ENCODE measurements around the gene PEX1.
"Not testable (repeated sequence)": the region's sequence is repeated elsewhere in the genome, so short reads cannot be mapped to it uniquely, and the experiment has no call there.

The PEX1 gene

GRCh38 chr7:92528188-92528957 is at the start of gene PEX1, which contains the start of gene RBM48:
Gene PEX1 (minus strand): TSS chr7:92528520. CDS start chr7:92528435, 85 bp downstream.
Gene RBM48 (plus strand): TSS chr7:92528795. CDS start chr7:92528814, 19 bp downstream.
- DNase-seq: peak; percentile 96

GRCh38 chr7:92576296-92576695 is 48.0 kb upstream of the PEX1 start:
- no peak for DNase-seq

- DNase-seq: no peak
These were observed 40.8 kb upstream of the PEX1 start for GRCh38 chr7:92569137-92569536.

GRCh38 chr7:92567460-92567859 is 39.1 kb upstream of the PEX1 start:
- no peak for DNase-seq

- no peak for DNase-seq
These were observed 35.0 kb upstream of the PEX1 start for GRCh38 chr7:92563345-92563744.

- DNase-seq: no peak
These were observed 32.3 kb upstream of the PEX1 start for GRCh38 chr7:92560602-92561001.

- no peak for DNase-seq
These were observed 29.6 kb upstream of the PEX1 start for GRCh38 chr7:92557808-92558362.

- DNase-seq: no peak
These were observed 28.9 kb upstream of the PEX1 start for GRCh38 chr7:92557249-92557648.

- DNase-seq: no peak
These were observed 21.9 kb upstream of the PEX1 start for GRCh38 chr7:92550194-92550593.

GRCh38 chr7:92547579-92547978 is 19.3 kb upstream of the PEX1 start:
- DNase-seq: no peak

- DNase-seq: no peak
These were observed 18.7 kb upstream of the PEX1 start for GRCh38 chr7:92546856-92547497.

- DNase-seq: not testable (repeated sequence)
These were observed 16.8 kb upstream of the PEX1 start for GRCh38 chr7:92545116-92545515.

- not testable (repeated sequence) for DNase-seq
These were observed 15.2 kb upstream of the PEX1 start for GRCh38 chr7:92543542-92543941.

GRCh38 chr7:92534572-92534971 is 6.3 kb upstream of the PEX1 start:
- no peak for DNase-seq

GRCh38 chr7:92528958-92529264 is 591 bp upstream of the PEX1 start:
- DNase-seq: no peak

GRCh38 chr7:92527300-92528187 is 776 bp downstream of the PEX1 start:
- peak; percentile 72 for DNase-seq

- no peak for DNase-seq
These were observed 5.2 kb downstream of the PEX1 start for GRCh38 chr7:92523110-92523509.

GRCh38 chr7:92520024-92520423 is 8.3 kb downstream of the PEX1 start:
- no peak for DNase-seq

GRCh38 chr7:92517631-92518030 is 10.7 kb downstream of the PEX1 start:
- DNase-seq: no peak

GRCh38 chr7:92513167-92513902 is 15.0 kb downstream of the PEX1 start:
- DNase-seq: no peak

GRCh38 chr7:92508946-92509345 is 19.4 kb downstream of the PEX1 start:
- no peak for DNase-seq

GRCh38 chr7:92506363-92506762 is 22.0 kb downstream of the PEX1 start:
- no peak for DNase-seq

- no peak for DNase-seq
These were observed 23.8 kb downstream of the PEX1 start for GRCh38 chr7:92504563-92504962.

All from activated CD4-positive, alpha-beta T cell treated with anti-CD3 and anti-CD28 coated beads for 48 hours (primary cell).